D341Med (cell line): ENCODE results near the gene TCP11.
"Not testable (repeated sequence)": the region's sequence is repeated elsewhere in the genome, so short reads cannot be mapped to it uniquely, and the experiment has no call there.

Source experiments
- DNase-seq: peaks from one replicate; pipeline ENCODE4 v3.0.0; 2012; ENCODE audit warnings: low spot score

The TCP11 gene

GRCh38 chr6:35146453-35146852 is 5.3 kb upstream of the TCP11 start:
- peak; percentile 79 for DNase-seq

- no peak for DNase-seq
These were observed 4.6 kb upstream of the TCP11 start for GRCh38 chr6:35145757-35146156.

GRCh38 chr6:35142588-35143569 is 1.7 kb upstream of the TCP11 start:
- no peak for DNase-seq

- DNase-seq: no peak
These were observed 516 bp downstream of the TCP11 start for GRCh38 chr6:35140639-35141006.

- DNase-seq: peak; percentile 62
These were observed 1.1 kb downstream of the TCP11 start for GRCh38 chr6:35139924-35140638.

GRCh38 chr6:35139470-35139869 is 1.7 kb downstream of the TCP11 start:
- DNase-seq: no peak

- not testable (repeated sequence) for DNase-seq
These were observed 2.9 kb downstream of the TCP11 start for GRCh38 chr6:35138191-35138590.

GRCh38 chr6:35136185-35136584 is 5.0 kb downstream of the TCP11 start:
- DNase-seq: no peak

GRCh38 chr6:35128496-35128895 is 12.6 kb downstream of the TCP11 start:
- no peak for DNase-seq

GRCh38 chr6:35128042-35128441 is 13.1 kb downstream of the TCP11 start:
- no peak for DNase-seq

- no peak for DNase-seq
These were observed 16.8 kb downstream of the TCP11 start for GRCh38 chr6:35124356-35124755.

- no peak for DNase-seq
These were observed 20.4 kb downstream of the TCP11 start for GRCh38 chr6:35120746-35121145.

GRCh38 chr6:35108309-35108885 is 32.7 kb downstream of the TCP11 start:
- no peak for DNase-seq

- not testable (repeated sequence) for DNase-seq
These were observed 33.4 kb downstream of the TCP11 start for GRCh38 chr6:35107761-35108160.

- not testable (repeated sequence) for DNase-seq
These were observed 33.9 kb downstream of the TCP11 start for GRCh38 chr6:35107208-35107607.

- not testable (repeated sequence) for DNase-seq
These were observed 35.1 kb downstream of the TCP11 start for GRCh38 chr6:35106061-35106460.

GRCh38 chr6:35105078-35105477 is 36.1 kb downstream of the TCP11 start:
- no peak for DNase-seq

GRCh38 chr6:35099116-35099515 is 42.0 kb downstream of the TCP11 start:
- DNase-seq: no peak

GRCh38 chr6:35096129-35096862 is 44.8 kb downstream of the TCP11 start:
- peak; percentile 66 for DNase-seq

GRCh38 chr6:35094183-35094582 is 47.0 kb downstream of the TCP11 start:
- no peak for DNase-seq

- peak; percentile 27 for DNase-seq
These were observed 47.4 kb downstream of the TCP11 start for GRCh38 chr6:35093783-35094182.

- DNase-seq: no peak
These were observed 48.1 kb downstream of the TCP11 start for GRCh38 chr6:35093118-35093445.
